HG03442 (cell line): ENCODE data around the gene KDM3B.

Experiments
- ATAC-seq: cut with Tn5 transposase; IDR thresholded peaks from one replicate; pipeline ENCODE4 v1.9.1; 2021; ENCODE audit warnings: mild to moderate bottlenecking, moderate library complexity; ENCODE audit not compliant: unreplicated experiment

The KDM3B gene

DNA sequence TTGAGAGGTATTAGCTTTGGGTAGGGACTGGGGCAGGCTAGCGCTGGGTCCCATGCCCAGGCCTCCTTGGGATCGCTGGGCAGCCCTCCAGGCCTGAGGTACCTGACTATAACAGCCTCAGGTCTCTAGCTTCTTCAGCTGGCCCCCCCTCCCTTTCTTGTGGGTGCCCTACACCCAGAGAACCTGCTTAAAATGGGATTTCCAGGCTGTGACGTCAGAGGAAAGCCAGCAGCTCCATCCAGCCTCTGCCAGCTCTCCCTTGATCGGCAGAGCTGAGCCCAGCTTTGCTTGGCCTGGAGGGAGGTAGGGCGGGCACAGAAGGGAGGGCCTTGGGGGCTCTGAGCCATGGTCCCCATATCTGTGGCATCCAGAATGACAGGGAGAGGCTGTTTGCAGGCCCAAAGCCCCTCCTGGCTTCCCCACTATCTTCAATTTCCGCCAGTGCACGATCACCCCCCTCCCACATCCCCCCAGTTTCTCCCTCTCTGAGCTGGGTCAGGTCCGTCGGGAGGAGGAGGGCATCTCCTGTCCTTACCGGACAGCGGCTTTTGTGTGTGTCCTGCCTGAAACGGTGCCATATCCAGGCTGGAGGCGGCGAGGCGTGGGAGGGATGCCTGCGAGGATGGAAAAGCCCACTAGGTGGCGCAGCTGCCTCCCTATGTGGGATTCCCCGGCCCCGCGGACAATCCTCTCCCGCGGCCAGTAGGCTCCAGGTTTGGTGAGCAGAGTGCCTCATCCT is 97.2 kb downstream of the KDM3B start:
- peak; percentile 66 for ATAC-seq

DNA sequence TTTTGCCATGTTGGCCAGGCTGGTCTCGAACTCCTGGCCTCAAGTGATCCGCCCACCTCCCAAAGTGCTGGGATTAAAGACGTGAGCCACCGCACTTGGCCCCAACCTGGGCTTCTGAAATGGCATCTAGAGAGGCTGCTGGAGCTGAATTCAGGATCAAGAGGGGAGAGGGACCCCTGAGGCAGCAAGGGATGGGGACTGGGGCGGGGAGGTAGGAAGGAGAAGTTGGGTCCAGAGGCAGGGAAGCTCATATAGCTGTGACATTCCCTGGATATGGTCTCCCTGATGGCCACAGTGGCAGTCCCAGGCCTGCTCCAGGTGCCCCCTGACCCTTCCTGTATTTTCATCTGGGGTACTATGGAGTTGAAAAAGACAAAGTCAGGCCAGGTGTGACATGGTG is 98.5 kb downstream of the KDM3B start:
- ATAC-seq: no peak

GRCh38 chr5:138452720-138453119 is 100.2 kb downstream of the KDM3B start:
- ATAC-seq: no peak

DNA sequence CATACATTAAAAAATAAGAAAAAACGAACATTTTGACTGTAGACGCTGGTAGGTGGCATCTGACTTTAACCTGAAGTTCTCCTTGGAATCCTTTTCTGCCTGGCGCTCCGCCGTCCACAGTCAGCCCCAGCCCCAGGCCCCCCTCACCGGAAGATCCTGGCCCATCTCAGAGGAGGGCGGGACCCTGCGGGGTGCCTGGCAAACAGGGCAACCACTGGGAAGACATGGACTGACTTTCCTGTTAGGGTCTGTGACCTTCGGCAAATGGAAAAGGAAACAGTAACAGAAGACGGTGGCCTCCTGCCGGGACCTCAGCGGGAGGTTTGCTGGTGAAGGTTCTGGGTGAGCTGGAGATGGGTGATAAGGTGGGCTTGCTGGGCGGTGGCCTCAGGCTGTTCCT is 101.1 kb downstream of the KDM3B start:
- no peak for ATAC-seq

- ATAC-seq: no peak
Observed at GRCh38 chr5:138454121-138454520, 101.6 kb downstream of the KDM3B start.

- no peak for ATAC-seq
Observed at GRCh38 chr5:138455232-138455930, 102.9 kb downstream of the KDM3B start.

- ATAC-seq: no peak
Observed at GRCh38 chr5:138457531-138458275, 105.2 kb downstream of the KDM3B start.

DNA sequence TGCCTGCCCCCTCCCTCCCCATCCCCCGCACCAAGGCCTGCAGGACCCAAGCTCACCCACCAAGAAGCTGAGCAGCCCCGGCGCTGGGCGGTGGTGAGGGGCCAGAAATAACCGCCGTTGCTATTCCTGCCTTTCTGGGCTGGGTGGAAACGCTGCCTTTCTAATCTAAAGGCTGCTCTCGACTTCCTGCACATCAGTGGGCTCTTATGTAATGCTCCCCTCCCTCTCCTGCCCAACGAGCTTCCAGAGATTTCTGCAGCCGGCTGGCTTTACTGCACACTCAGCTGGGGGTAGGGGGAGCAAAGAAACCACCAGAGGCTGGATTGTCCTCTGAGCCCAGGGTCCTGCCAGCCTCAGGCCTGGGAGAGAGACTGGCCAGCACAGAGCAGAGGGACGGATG is 105.9 kb downstream of the KDM3B start:
- no peak for ATAC-seq

DNA sequence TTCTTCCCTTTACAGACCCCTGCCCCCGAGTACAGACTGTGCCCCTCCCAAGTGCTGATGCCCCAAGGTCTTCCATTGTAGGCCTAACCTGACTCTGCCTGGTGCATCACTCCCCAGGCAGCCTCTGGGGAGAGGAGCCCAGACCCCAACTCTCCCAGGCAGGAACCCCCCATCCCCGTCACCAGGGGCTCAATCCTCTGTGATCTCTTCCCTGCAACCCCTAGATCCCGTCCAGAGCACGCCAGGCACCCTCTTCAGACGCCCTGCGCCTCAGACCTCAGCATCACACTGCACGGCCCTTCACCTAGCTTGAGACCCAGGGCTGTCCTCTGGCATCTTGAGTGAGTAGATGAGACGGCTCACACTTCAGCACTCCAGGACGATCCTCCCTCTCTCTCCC is 106.4 kb downstream of the KDM3B start:
- no peak for ATAC-seq

DNA sequence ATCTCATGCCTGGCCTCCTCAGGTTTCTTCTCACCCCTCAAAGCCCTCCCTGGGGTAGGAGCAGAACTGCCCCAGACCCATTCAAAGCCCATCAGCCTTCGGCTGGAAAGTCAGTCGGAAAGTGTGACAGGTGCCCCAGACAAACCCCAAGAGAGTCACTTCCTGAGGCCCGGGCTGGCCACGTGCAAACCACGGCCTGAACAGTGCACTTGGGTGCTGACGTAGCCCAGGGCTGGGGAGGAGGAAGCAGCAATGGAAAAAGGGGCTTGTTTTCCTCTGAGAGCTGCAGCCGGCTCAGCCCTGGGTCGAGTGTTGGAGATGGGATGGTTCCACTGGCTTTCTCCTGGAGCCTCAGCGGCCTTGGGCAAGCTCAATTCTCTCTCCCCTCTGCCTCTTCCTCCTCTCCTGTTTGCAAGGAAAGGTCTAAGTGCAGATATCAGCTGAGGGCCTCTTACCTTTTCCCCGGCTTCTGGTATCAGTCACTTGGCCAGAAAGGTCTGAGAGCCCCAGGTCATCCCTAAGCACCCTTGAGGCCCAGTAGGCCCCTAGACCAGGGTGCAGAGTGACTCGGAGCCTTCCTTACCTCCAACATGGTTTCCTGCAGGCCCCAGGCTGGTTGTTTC is 106.9 kb downstream of the KDM3B start:
- peak; percentile 31 for ATAC-seq

- no peak for ATAC-seq
Observed at GRCh38 chr5:138460032-138460693, 107.7 kb downstream of the KDM3B start.

GRCh38 chr5:138461343-138462125 is 109.0 kb downstream of the KDM3B start:
- no peak for ATAC-seq

GRCh38 chr5:138463419-138464007 is 111.0 kb downstream of the KDM3B start:
- no peak for ATAC-seq

DNA sequence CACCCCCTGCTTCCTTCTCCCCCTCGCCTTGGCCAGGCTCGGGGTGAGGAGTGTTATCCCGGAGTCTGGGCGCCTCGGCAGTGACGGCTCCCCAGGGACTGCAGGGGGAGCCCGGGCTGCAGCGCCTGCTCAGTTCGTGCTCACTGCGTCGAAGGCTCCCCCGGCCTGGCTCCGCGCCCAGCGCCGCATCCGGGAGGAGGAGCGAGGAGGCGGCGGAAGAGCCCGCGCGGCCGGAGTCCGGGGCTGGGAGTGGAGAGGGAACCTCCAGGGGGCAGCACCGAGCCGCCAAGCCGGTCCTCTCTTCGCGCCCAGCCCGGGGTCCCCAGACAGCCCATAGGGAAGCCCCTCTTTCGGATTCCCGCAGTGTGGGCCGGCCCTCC is 111.5 kb downstream of the KDM3B start:
- peak; percentile 49 for ATAC-seq

DNA sequence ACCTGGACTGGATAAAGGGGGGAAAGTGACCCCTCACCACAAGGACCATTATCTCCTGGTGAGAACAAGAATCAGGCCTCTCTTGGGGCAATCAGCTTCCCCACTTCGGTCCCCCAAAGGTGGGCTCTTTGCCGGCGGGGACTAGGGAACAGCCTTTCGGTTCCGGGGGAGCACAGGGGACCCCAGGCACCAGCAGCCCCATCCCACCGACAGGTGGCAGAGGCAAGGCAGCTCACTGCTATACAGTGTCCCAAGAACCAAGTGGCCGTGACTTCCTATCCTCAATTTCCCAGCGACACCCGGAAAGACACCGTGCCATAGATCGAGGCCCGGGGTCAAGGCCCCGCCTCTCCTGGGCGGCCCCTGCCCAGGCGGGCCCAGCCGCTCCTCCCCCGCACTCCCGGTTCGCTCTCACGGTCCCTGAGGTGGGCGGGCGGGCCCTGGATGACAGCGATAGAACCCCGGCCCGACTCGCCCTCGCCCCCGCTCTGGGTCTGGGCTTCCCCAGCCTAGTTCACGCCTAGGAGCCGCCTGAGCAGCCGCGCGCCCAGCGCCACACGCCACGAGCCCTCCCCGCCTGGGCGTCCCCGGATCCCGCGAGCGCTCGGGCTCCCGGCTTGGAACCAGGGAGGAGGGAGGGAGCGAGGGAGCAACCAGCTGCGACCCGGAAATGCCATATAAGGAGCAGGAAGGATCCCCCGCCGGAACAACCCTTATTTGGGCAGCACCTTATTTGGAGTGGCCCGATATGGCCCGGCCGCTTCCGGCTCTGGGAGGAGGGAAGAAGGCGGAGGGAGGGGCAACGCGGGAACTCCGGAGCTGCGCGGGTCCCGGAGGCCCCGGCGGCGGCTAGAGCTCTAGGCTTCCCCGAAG is 112.1 kb downstream of the KDM3B start:
- peak; percentile 71 for ATAC-seq

GRCh38 chr5:138465261-138466124 is 113.0 kb downstream of the KDM3B start, which contains the start of gene EGR1:
EGR1 (plus strand) TSS chr5:138465479; CDS start chr5:138465762, 283 bp downstream.
- peak; percentile 47 for ATAC-seq

DNA sequence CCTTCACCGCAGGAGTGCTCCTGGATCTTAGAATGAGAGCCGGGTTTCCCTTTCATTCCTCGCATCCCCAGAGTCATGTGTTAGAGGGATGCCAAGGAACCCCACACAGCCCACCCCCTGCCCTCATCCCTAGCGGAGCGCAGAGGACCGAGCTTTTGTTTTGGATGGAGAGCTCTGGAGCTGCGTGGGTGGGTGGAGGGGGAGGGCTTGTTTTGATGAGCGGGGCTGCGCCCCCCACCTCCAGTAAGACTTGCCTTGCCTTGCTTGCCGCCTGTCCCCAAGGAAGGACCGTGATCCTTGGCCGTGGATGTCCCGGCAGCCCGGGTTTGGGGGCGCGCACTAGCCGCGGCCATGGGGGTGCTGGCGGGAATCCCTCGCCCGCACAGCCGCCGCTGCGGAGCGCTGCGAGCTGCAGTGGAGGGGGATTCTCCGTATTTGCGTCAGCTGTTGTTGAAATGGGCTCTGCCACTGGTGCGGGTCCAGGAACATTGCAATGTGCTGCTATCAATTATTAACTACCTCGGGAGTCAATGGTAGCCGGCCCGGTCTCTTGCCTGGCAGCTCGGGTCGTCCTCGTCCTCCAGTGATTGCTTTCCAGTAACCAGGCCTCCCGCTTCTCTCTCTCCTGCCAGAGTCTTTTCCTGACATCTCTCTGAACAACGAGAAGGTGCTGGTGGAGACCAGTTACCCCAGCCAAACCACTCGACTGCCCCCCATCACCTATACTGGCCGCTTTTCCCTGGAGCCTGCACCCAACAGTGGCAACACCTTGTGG is 113.8 kb downstream of the KDM3B start:
- no peak for ATAC-seq
